ENCODE results near the gene PSMG3. TPM values are rescaled to one million over a fixed set of nuclear protein-coding genes. Genes with fewer than 3 reads are reported as not detected.
A peak's percentile ranks its signal among the peaks of the same experiment; 100 is the strongest.

PSMG3 gene
- total RNA-seq, 2 donors from 2014 or later, result 23.2 to 69.1 TPM

GRCh38 chr7:1602386-1602785 is 32.6 kb upstream of the PSMG3 start:
- no peak overlapping the region for H3K27ac Mint-ChIP-seq
- H3K4me1 Mint-ChIP-seq (ENCODE audit: low read depth in 2 of 2), result no peaks in the 10 kb centered on the region
- no peak overlapping the region for H3K4me3 Mint-ChIP-seq
- H3K27me3 Mint-ChIP-seq, result peaks cover 3 to 8% of the 10 kb centered on the region in 2 donors
- DNase-seq (ENCODE audit: low spot score), result no peak
- no peak for ATAC-seq
- no peaks in the 10 kb centered on the region for H3K9me3 Mint-ChIP-seq
- H3K36me3 Mint-ChIP-seq, result no peaks in the 10 kb centered on the region

- no peaks in the 10 kb centered on the region for H3K9me3 Mint-ChIP-seq
- H3K4me1 Mint-ChIP-seq (ENCODE audit: low read depth in 2 of 2), result no peaks in the 10 kb centered on the region
- H3K27ac Mint-ChIP-seq, result no peak overlapping the region
- no peaks in the 10 kb centered on the region for H3K36me3 Mint-ChIP-seq
- DNase-seq (ENCODE audit: low spot score) (no peak), ATAC-seq (no peak)
- no peak overlapping the region for H3K4me3 Mint-ChIP-seq
- H3K27me3 Mint-ChIP-seq, result peaks cover 3% of the 10 kb centered on the region in 2 donors
Observed at GRCh38 chr7:1601956-1602355, 32.1 kb upstream of the PSMG3 start.

GRCh38 chr7:1599640-1600395 is 30.0 kb upstream of the PSMG3 start:
- H3K27me3 Mint-ChIP-seq, result peaks cover 9% of the 10 kb centered on the region in 2 donors
- H3K9me3 Mint-ChIP-seq, result no peaks in the 10 kb centered on the region
- no peak overlapping the region for H3K27ac Mint-ChIP-seq
- no peaks in the 10 kb centered on the region for H3K4me1 Mint-ChIP-seq (ENCODE audit: low read depth in 2 of 2)
- DNase-seq (ENCODE audit: low spot score) (no peak), ATAC-seq (no peak)
- no peak overlapping the region for H3K4me3 Mint-ChIP-seq
- no peaks in the 10 kb centered on the region for H3K36me3 Mint-ChIP-seq

GRCh38 chr7:1598961-1599639 is 29.3 kb upstream of the PSMG3 start:
- H3K27ac Mint-ChIP-seq, result no peak overlapping the region
- H3K9me3 Mint-ChIP-seq, result no peaks in the 10 kb centered on the region
- ATAC-seq, result no peak
- no peak overlapping the region for H3K4me3 Mint-ChIP-seq
- H3K36me3 Mint-ChIP-seq, result no peaks in the 10 kb centered on the region
- H3K4me1 Mint-ChIP-seq (ENCODE audit: low read depth in 2 of 2), result no peaks in the 10 kb centered on the region
- no peak for DNase-seq (ENCODE audit: low spot score)
- H3K27me3 Mint-ChIP-seq, result peaks cover 13 to 14% of the 10 kb centered on the region in 2 donors

- no peaks in the 10 kb centered on the region for H3K4me1 Mint-ChIP-seq (ENCODE audit: low read depth in 2 of 2)
- no peak for DNase-seq (ENCODE audit: low spot score)
- peaks cover 17% of the 10 kb centered on the region in 2 donors for H3K27me3 Mint-ChIP-seq
- no peak overlapping the region for H3K4me3 Mint-ChIP-seq
- ATAC-seq, result no peak
- no peak overlapping the region for H3K27ac Mint-ChIP-seq
- H3K36me3 Mint-ChIP-seq, result no peaks in the 10 kb centered on the region
- no peaks in the 10 kb centered on the region for H3K9me3 Mint-ChIP-seq
Observed at GRCh38 chr7:1598286-1598685, 28.5 kb upstream of the PSMG3 start.

- Mint-ChIP-seq H3K27me3 (peaks cover 20 to 21% of the 10 kb centered on the region in 2 donors), H3K9me3 (no peaks in the 10 kb centered on the region), H3K36me3 (no peaks in the 10 kb centered on the region), H3K27ac (no peak overlapping the region), H3K4me1 (ENCODE audit: low read depth in 2 of 2) (no peaks in the 10 kb centered on the region), H3K4me3 (no peak overlapping the region)
- DNase-seq (ENCODE audit: low spot score) (no peak), ATAC-seq (no peak)
Observed at GRCh38 chr7:1597791-1598190, 28.0 kb upstream of the PSMG3 start.

- ATAC-seq (no peak), DNase-seq (ENCODE audit: low spot score) (no peak)
- Mint-ChIP-seq H3K27me3 (peaks cover 25% of the 10 kb centered on the region in 2 donors), H3K27ac (no peak overlapping the region), H3K9me3 (no peaks in the 10 kb centered on the region), H3K36me3 (no peaks in the 10 kb centered on the region), H3K4me1 (ENCODE audit: low read depth in 2 of 2) (no peaks in the 10 kb centered on the region), H3K4me3 (no peak overlapping the region)
Observed at GRCh38 chr7:1597066-1597760, 27.4 kb upstream of the PSMG3 start.

- no peak for ATAC-seq
- peaks cover 29 to 33% of the 10 kb centered on the region in 2 donors for H3K27me3 Mint-ChIP-seq
- no peak for DNase-seq (ENCODE audit: low spot score)
- no peak overlapping the region for H3K27ac Mint-ChIP-seq
- H3K4me1 Mint-ChIP-seq (ENCODE audit: low read depth in 2 of 2), result peaks cover 0 to 2% of the 10 kb centered on the region in 2 donors
- no peaks in the 10 kb centered on the region for H3K36me3 Mint-ChIP-seq
- H3K4me3 Mint-ChIP-seq, result no peak overlapping the region
- no peaks in the 10 kb centered on the region for H3K9me3 Mint-ChIP-seq
Observed at GRCh38 chr7:1596181-1597043, 26.6 kb upstream of the PSMG3 start.

GRCh38 chr7:1595636-1596035 is 25.8 kb upstream of the PSMG3 start:
- DNase-seq (ENCODE audit: low spot score) (no peak), ATAC-seq (no peak)
- Mint-ChIP-seq H3K4me1 (ENCODE audit: low read depth in 2 of 2) (peaks cover 0 to 2% of the 10 kb centered on the region in 2 donors), H3K27ac (no peak overlapping the region), H3K36me3 (no peaks in the 10 kb centered on the region), H3K27me3 (peaks cover 34 to 35% of the 10 kb centered on the region in 2 donors), H3K9me3 (no peaks in the 10 kb centered on the region), H3K4me3 (no peak overlapping the region)

GRCh38 chr7:1595027-1595426 is 25.2 kb upstream of the PSMG3 start:
- Mint-ChIP-seq H3K4me1 (ENCODE audit: low read depth in 2 of 2) (peaks cover 0 to 2% of the 10 kb centered on the region in 2 donors), H3K36me3 (no peaks in the 10 kb centered on the region), H3K9me3 (no peaks in the 10 kb centered on the region), H3K27ac (no peak overlapping the region), H3K27me3 (peaks cover 35 to 37% of the 10 kb centered on the region in 2 donors), H3K4me3 (no peak overlapping the region)
- ATAC-seq (no peak), DNase-seq (ENCODE audit: low spot score) (no peak)

- Mint-ChIP-seq H3K27me3 (peaks cover 35 to 40% of the 10 kb centered on the region in 2 donors), H3K27ac (no peak overlapping the region), H3K36me3 (no peaks in the 10 kb centered on the region), H3K9me3 (no peaks in the 10 kb centered on the region), H3K4me3 (no peak overlapping the region), H3K4me1 (ENCODE audit: low read depth in 2 of 2) (peaks cover 0 to 2% of the 10 kb centered on the region in 2 donors)
- no peak for ATAC-seq
- DNase-seq (ENCODE audit: low spot score), result no peak
Observed at GRCh38 chr7:1593904-1594421, 24.1 kb upstream of the PSMG3 start.

GRCh38 chr7:1593091-1593866 is 23.4 kb upstream of the PSMG3 start:
- Mint-ChIP-seq H3K9me3 (no peaks in the 10 kb centered on the region), H3K4me1 (ENCODE audit: low read depth in 2 of 2) (peaks cover 0 to 2% of the 10 kb centered on the region in 2 donors), H3K4me3 (no peak overlapping the region), H3K36me3 (no peaks in the 10 kb centered on the region), H3K27ac (no peak overlapping the region), H3K27me3 (peaks cover 35 to 40% of the 10 kb centered on the region in 2 donors)
- ATAC-seq (peak in 1 of 2 donors; percentile 29), DNase-seq (ENCODE audit: low spot score) (no peak)

Data from natural killer cell treated with Interleukin-12 subunit alpha and Interleukin-12 subunit beta and Interleukin-15 and Interleukin-18, amount 100 ng/mL, for 72 hours (primary cell).